ENCODE measurements around the gene TSEN54.

Gene TSEN54

GRCh38 chr17:75561927-75562603, 45.7 kb downstream of the TSEN54 start:
- in situ Hi-C loops (cut with MboI; ENCODE audit: low sequenced_read_pairs), result no loop called here

- in situ Hi-C loops (cut with MboI; ENCODE audit: low sequenced_read_pairs), result no loop called here
These were observed 46.9 kb downstream of the TSEN54 start for GRCh38 chr17:75563063-75563758.

- in situ Hi-C loops (cut with MboI; ENCODE audit: low sequenced_read_pairs), result no loop called here
These were observed 47.9 kb downstream of the TSEN54 start for GRCh38 chr17:75564195-75564594.

- in situ Hi-C loops (cut with MboI; ENCODE audit: low sequenced_read_pairs), result no loop called here
These were observed 48.7 kb downstream of the TSEN54 start for GRCh38 chr17:75565066-75565465.

- in situ Hi-C loops (cut with MboI; ENCODE audit: low sequenced_read_pairs), result no loop called here
These were observed 49.3 kb downstream of the TSEN54 start for GRCh38 chr17:75565618-75566017.

GRCh38 chr17:75566416-75566815, 50.1 kb downstream of the TSEN54 start:
- in situ Hi-C loops (cut with MboI; ENCODE audit: low sequenced_read_pairs), result no loop called here

GRCh38 chr17:75566834-75567233, 50.5 kb downstream of the TSEN54 start:
- in situ Hi-C loops (cut with MboI; ENCODE audit: low sequenced_read_pairs), result no loop called here

GRCh38 chr17:75568412-75569255, 52.3 kb downstream of the TSEN54 start:
- in situ Hi-C loops (cut with MboI; ENCODE audit: low sequenced_read_pairs), result no loop called here

- in situ Hi-C loops (cut with MboI; ENCODE audit: low sequenced_read_pairs), result no loop called here
These were observed 53.8 kb downstream of the TSEN54 start for GRCh38 chr17:75570034-75570676.

- in situ Hi-C loops (cut with MboI; ENCODE audit: low sequenced_read_pairs), result no loop called here
These were observed 54.4 kb downstream of the TSEN54 start for GRCh38 chr17:75570772-75571171.

- in situ Hi-C loops (cut with MboI; ENCODE audit: low sequenced_read_pairs), result no loop called here
These were observed 55.0 kb downstream of the TSEN54 start for GRCh38 chr17:75571197-75571884.

GRCh38 chr17:75571885-75572215, 55.5 kb downstream of the TSEN54 start:
- in situ Hi-C loops (cut with MboI; ENCODE audit: low sequenced_read_pairs), result no loop called here

GRCh38 chr17:75572713-75573539, 56.6 kb downstream of the TSEN54 start:
- in situ Hi-C loops (cut with MboI; ENCODE audit: low sequenced_read_pairs), result no loop called here

GRCh38 chr17:75573540-75573957, 57.2 kb downstream of the TSEN54 start:
- in situ Hi-C loops (cut with MboI; ENCODE audit: low sequenced_read_pairs), result no loop called here

GRCh38 chr17:75573994-75574393, 57.7 kb downstream of the TSEN54 start:
- in situ Hi-C loops (cut with MboI; ENCODE audit: low sequenced_read_pairs), result no loop called here

Data from HL-60/S4 (cell line).